Karpas-422 (cell line): ENCODE results near the gene VPS11. TPM values are rescaled to one million over a fixed set of nuclear protein-coding genes. Genes with fewer than 3 reads are reported as not detected.

Source experiments
- DNase-seq: peaks from one replicate; pipeline ENCODE4 v3.0.0-alpha.2; 2015
- H2AFZ ChIP-seq: fragments of 200-600 bp; sonication (generic); 2 replicates; pipeline ENCODE4 v1.6.1; 2014; ENCODE audit warnings: antibody characterized with exemption, low read length, mixed read lengths
- H3K27ac ChIP-seq: fragments of 200-600 bp; sonication (generic); 2 replicates; pipeline ENCODE4 v1.5.1; 2014; ENCODE audit warnings: mild to moderate bottlenecking, low read length, moderate library complexity
- H3K27me3 ChIP-seq: fragments of 200-600 bp; sonication (generic); 2 replicates; pipeline ENCODE4 v1.6.1; 2014; ENCODE audit warnings: low read length, mixed read lengths
- H3K36me3 ChIP-seq: fragments of 200-600 bp; sonication (generic); 2 replicates; pipeline ENCODE4 v1.6.1; 2014; ENCODE audit warnings: low read length, mixed read lengths; ENCODE audit not compliant: insufficient read depth
- H3K4me1 ChIP-seq: fragments of 200-600 bp; sonication (generic); 2 replicates; pipeline ENCODE4 v1.6.1; 2014; ENCODE audit warnings: mild to moderate bottlenecking, low read length, mixed read lengths
- H3K4me2 ChIP-seq: fragments of 200-600 bp; sonication (generic); 2 replicates; pipeline ENCODE4 v1.6.1; 2014; ENCODE audit warnings: low read length, low read depth, mild to moderate bottlenecking; ENCODE audit not compliant: poor library complexity, severe bottlenecking
- H3K4me3 ChIP-seq: fragments of 200-600 bp; sonication (generic); 2 replicates; pipeline ENCODE4 v1.5.1; 2014; ENCODE audit warnings: mild to moderate bottlenecking, antibody characterized with exemption, low read length, mixed read lengths
- H3K79me2 ChIP-seq: fragments of 200-600 bp; sonication (generic); 2 replicates; pipeline ENCODE4 v1.6.1; 2014; ENCODE audit warnings: mild to moderate bottlenecking, low read length, mixed read lengths
- H3K9ac ChIP-seq: fragments of 200-600 bp; sonication (generic); 2 replicates; pipeline ENCODE4 v1.6.0; 2014; ENCODE audit warnings: low read length
- H3K9me2 ChIP-seq: fragments of 200-600 bp; sonication (generic), shearing (Covaris generic); replicated peaks from 2 replicates; pipeline ENCODE4 v1.6.0; 2014; ENCODE audit warnings: mild to moderate bottlenecking, low read length, moderate library complexity; ENCODE audit not compliant: insufficient read depth
- H3K9me3 ChIP-seq: fragments of 300-700, 200-600 bp; sonication (generic); 2 replicates; pipeline ENCODE4 v1.6.1; 2014; ENCODE audit warnings: low read length, mixed read lengths
- H4K20me1 ChIP-seq: fragments of 200-600 bp; sonication (generic); 2 replicates; pipeline ENCODE4 v1.6.1; 2014; ENCODE audit warnings: mild to moderate bottlenecking, antibody characterized with exemption, low read length, low read depth; ENCODE audit not compliant: insufficient read depth
- total RNA-seq: library from RNA; depleted of rRNA; stranded (reverse); fragments of >200 nt; shearing (Covaris generic); gene quantifications from 2 replicates; pipeline ENCODE4 v1.2.3, GENCODE V29; 2014; ENCODE audit warnings: low replicate concordance

VPS11 gene
- total RNA-seq, 1 experiment from 2014 or later = 19.2 TPM

GRCh38 chr11:119042927-119043326, 24.7 kb upstream of the VPS11 start:
- no peak overlapping the region for H3K4me3 ChIP-seq
- H3K27ac ChIP-seq = no peak overlapping the region
- H3K4me1 ChIP-seq = peaks cover 12% of the 10 kb centered on the region
- H4K20me1 ChIP-seq = no peaks in the 10 kb centered on the region
- no peaks in the 10 kb centered on the region for H3K9me2 ChIP-seq
- no peak overlapping the region for H2AFZ ChIP-seq
- H3K79me2 ChIP-seq = no peaks in the 10 kb centered on the region
- no peak overlapping the region for H3K4me2 ChIP-seq
- no peak overlapping the region for H3K9ac ChIP-seq
- no peak for DNase-seq
- H3K36me3 ChIP-seq = no peaks in the 10 kb centered on the region
- H3K27me3 ChIP-seq = no peaks in the 10 kb centered on the region
- no peaks in the 10 kb centered on the region for H3K9me3 ChIP-seq

DNA sequence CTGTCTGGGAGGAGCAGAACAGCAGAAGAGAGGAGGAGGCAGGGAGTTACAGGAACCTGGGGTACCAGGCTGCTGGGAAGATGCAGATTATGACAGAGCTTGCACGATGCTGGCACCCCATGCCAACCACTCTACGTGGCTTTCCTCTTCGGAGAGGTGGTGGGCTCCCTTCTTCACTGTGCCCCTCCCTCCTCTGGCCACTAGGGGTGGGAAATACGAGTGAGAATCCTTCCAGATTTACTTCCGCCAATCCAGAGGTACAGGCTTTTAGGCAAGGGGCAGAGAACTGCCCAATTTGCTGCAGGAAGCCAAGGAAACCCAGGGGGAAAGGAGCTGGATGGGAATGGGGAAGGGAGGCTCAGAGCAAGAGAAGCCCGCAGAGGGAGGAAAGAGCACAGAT, 22.9 kb upstream of the VPS11 start:
- Histone ChIP-seq H3K4me1 (peaks cover 8% of the 10 kb centered on the region), H3K9me2 (no peaks in the 10 kb centered on the region), H3K4me3 (no peak overlapping the region), H3K36me3 (no peaks in the 10 kb centered on the region), H3K9ac (no peak overlapping the region), H3K79me2 (no peaks in the 10 kb centered on the region), H3K4me2 (no peak overlapping the region), H3K27me3 (no peaks in the 10 kb centered on the region), H2AFZ (no peak overlapping the region), H3K9me3 (no peaks in the 10 kb centered on the region), H4K20me1 (no peaks in the 10 kb centered on the region), H3K27ac (no peak overlapping the region)
- no peak for DNase-seq

- no peaks in the 10 kb centered on the region for H3K9me2 ChIP-seq
Measured at GRCh38 chr11:119046489-119046888, 21.1 kb upstream of the VPS11 start.

GRCh38 chr11:119047205-119047604, 20.4 kb upstream of the VPS11 start:
- Histone ChIP-seq H3K9me3 (no peaks in the 10 kb centered on the region), H3K27ac (no peak overlapping the region), H3K27me3 (no peaks in the 10 kb centered on the region), H3K9me2 (no peaks in the 10 kb centered on the region), H3K4me1 (no peaks in the 10 kb centered on the region), H3K36me3 (no peaks in the 10 kb centered on the region), H3K4me2 (no peak overlapping the region), H3K79me2 (no peaks in the 10 kb centered on the region), H3K4me3 (no peak overlapping the region), H3K9ac (no peak overlapping the region), H2AFZ (no peak overlapping the region), H4K20me1 (no peaks in the 10 kb centered on the region)
- no peak for DNase-seq

More at GRCh38 chr11:119046489-119046888, 21.1 kb upstream of the VPS11 start:
- DNase-seq = no peak
- Histone ChIP-seq H3K27me3 (no peaks in the 10 kb centered on the region), H3K4me1 (no peaks in the 10 kb centered on the region), H2AFZ (no peak overlapping the region), H3K4me2 (no peak overlapping the region), H4K20me1 (no peaks in the 10 kb centered on the region), H3K36me3 (no peaks in the 10 kb centered on the region), H3K27ac (no peak overlapping the region), H3K9me3 (no peaks in the 10 kb centered on the region), H3K4me3 (no peak overlapping the region), H3K79me2 (no peaks in the 10 kb centered on the region), H3K9ac (no peak overlapping the region)

GRCh38 chr11:119048644-119049043, 19.0 kb upstream of the VPS11 start:
- no peaks in the 10 kb centered on the region for H3K36me3 ChIP-seq
- no peaks in the 10 kb centered on the region for H3K9me3 ChIP-seq

GRCh38 chr11:119049081-119049480, 18.5 kb upstream of the VPS11 start:
- Histone ChIP-seq H3K27ac (no peak overlapping the region), H3K4me1 (no peaks in the 10 kb centered on the region), H3K79me2 (no peaks in the 10 kb centered on the region), H3K4me2 (no peak overlapping the region), H3K36me3 (no peaks in the 10 kb centered on the region), H3K9me2 (no peaks in the 10 kb centered on the region), H3K27me3 (no peaks in the 10 kb centered on the region), H3K9ac (no peak overlapping the region), H2AFZ (no peak overlapping the region), H4K20me1 (no peaks in the 10 kb centered on the region), H3K4me3 (no peak overlapping the region), H3K9me3 (no peaks in the 10 kb centered on the region)
- DNase-seq = no peak

More at GRCh38 chr11:119048644-119049043, 19.0 kb upstream of the VPS11 start:
- Histone ChIP-seq H3K4me3 (no peak overlapping the region), H4K20me1 (no peaks in the 10 kb centered on the region), H3K4me2 (no peak overlapping the region), H3K9ac (no peak overlapping the region), H3K27me3 (no peaks in the 10 kb centered on the region), H3K79me2 (no peaks in the 10 kb centered on the region), H3K27ac (no peak overlapping the region), H2AFZ (no peak overlapping the region), H3K9me2 (no peaks in the 10 kb centered on the region), H3K4me1 (no peaks in the 10 kb centered on the region)
- no peak for DNase-seq

DNA sequence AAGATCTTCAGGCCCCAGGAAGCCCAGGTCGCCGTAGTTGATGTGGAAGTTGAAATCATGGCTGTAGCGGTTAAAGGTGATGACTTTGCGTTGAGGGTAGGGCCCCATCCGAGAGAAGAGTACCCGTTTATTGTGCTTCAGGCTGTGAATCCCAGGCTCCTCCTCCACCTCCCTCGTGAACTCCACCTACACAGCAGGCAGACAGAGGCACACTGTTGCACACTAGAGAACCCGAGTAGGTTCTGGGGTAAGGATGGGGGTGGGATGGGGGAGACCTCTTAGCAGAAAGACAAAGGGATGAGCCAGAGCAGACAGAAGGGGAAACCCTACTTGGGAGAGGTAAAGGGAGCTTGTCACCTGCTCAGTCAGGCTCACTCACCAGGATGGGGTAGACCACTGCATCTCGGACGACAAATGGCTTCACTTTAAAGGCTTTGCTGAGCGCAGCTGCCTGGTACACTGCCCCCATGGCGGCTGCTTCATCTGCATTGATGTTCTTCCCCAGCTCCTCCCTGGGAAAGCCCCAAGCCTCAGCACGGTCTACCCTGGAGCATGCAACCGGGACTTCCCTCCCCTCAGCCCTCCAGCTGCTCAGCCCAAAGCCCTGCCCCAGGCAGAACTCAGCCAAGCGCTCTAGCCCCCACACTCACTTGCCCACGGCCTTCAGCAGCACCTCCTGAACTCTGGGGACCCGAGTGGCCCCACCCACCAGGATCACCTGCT, 16.0 kb upstream of the VPS11 start:
- H3K9me2 ChIP-seq = no peaks in the 10 kb centered on the region
- H4K20me1 ChIP-seq = no peaks in the 10 kb centered on the region
- H3K9me3 ChIP-seq = no peaks in the 10 kb centered on the region
- no peak overlapping the region for H3K27ac ChIP-seq
- no peaks in the 10 kb centered on the region for H3K36me3 ChIP-seq
- no peak for DNase-seq
- no peaks in the 10 kb centered on the region for H3K27me3 ChIP-seq
- no peak overlapping the region for H2AFZ ChIP-seq
- H3K4me1 ChIP-seq = peaks cover 9% of the 10 kb centered on the region
- no peak overlapping the region for H3K4me2 ChIP-seq
- no peak overlapping the region for H3K4me3 ChIP-seq
- peaks cover 14% of the 10 kb centered on the region for H3K79me2 ChIP-seq
- H3K9ac ChIP-seq = no peak overlapping the region

DNA sequence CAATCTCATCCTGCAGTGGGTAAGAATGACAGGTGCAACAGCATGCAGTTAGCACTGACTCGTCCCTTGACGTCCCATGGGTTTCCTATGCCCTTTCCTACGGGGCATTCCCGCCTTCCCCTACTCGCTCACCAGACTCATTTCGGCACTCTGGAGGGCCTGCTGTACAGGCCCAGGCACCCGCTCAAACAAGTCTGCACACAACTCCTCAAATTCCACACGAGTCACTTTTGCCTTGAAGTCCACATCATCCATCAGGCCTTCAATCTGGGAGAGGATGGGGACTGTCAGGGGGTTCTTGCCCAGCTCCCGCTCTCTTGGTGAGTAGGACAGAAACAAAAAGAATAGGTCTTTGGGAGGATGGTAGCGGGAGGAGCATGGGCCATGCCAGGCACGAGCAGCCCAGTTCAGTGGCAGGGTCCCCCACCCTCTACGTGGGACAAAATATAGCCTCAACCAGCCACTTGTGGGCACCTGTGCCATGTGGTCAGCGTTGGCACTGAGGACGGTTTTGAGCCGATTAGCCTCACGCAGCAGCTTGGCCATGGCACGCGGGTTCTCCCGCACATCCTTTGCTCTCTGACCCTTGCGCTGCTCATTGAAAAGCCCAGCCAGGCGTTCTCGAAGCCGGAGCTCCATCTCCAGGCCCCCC, 15.3 kb upstream of the VPS11 start:
- H3K79me2 ChIP-seq = peaks cover 16% of the 10 kb centered on the region
- no peak overlapping the region for H3K27ac ChIP-seq
- no peak overlapping the region for H3K4me2 ChIP-seq

More for the DNA sequence above, 15.3 kb upstream of the VPS11 start:
- H3K9me2 ChIP-seq = no peaks in the 10 kb centered on the region
- H4K20me1 ChIP-seq = no peaks in the 10 kb centered on the region
- no peak overlapping the region for H3K9ac ChIP-seq
- H3K9me3 ChIP-seq = no peaks in the 10 kb centered on the region
- H2AFZ ChIP-seq = no peak overlapping the region
- peaks cover 9% of the 10 kb centered on the region for H3K4me1 ChIP-seq
- no peaks in the 10 kb centered on the region for H3K36me3 ChIP-seq
- no peaks in the 10 kb centered on the region for H3K27me3 ChIP-seq
- H3K4me3 ChIP-seq = no peak overlapping the region
- DNase-seq = no peak
